Vagina (tissue), 2 donors: ENCODE results near the gene NR2C1. TPM values are rescaled to one million over a fixed set of nuclear protein-coding genes. Genes with fewer than 3 reads are reported as not detected.

Source experiments
- DNase-seq, 2 donors: peaks; one replicate each; pipeline ENCODE4 v3.0.0-alpha.2; 2017; ENCODE audit errors: extremely low spot score in 2 of 2
- H3K27ac ChIP-seq: fragments of 200-600 bp; sonication (generic); one replicate; pipeline ENCODE4 v1.5.1; 2019
- H3K27me3 ChIP-seq: fragments of 200-600 bp; sonication (generic); one replicate; pipeline ENCODE4 v1.5.1; 2019
- H3K36me3 ChIP-seq, 2 donors: fragments of 200-600 bp; sonication (generic); one replicate each; pipeline ENCODE4 v1.5.1; 2017 to 2019
- H3K4me1 ChIP-seq: fragments of 200-600 bp; sonication (generic); one replicate; pipeline ENCODE4 v1.5.1; 2019
- H3K4me3 ChIP-seq, 2 donors: fragments of 200-600 bp; sonication (generic); 1 replicate in 1 of 2; 2 replicates in 1 of 2; pipeline ENCODE4 v1.5.1; 2016 to 2019
- H3K9me3 ChIP-seq: fragments of 200-600 bp; sonication (generic); one replicate; pipeline ENCODE4 v1.5.1; 2019
- POLR2A ChIP-seq, 2 donors: fragments of 450-650 bp; IDR thresholded peaks; one replicate each; pipeline ENCODE4 v1.6.1; 2017; ENCODE audit warnings: antibody characterized with exemption in 2 of 2, mild to moderate bottlenecking in 2 of 2, moderate library complexity in 2 of 2
- POLR2AphosphoS5 ChIP-seq, 2 donors: sonication (generic); formaldehyde crosslinking; IDR thresholded peaks; one replicate each; pipeline ENCODE4 v1.9.0; 2017; ENCODE audit warnings: antibody characterized with exemption in 2 of 2, mild to moderate bottlenecking in 2 of 2, low read depth in 1 of 2; ENCODE audit not compliant: insufficient read depth in 1 of 2
- intact Hi-C: fragments of 100-400 bp; cut with DNase I; formaldehyde crosslinking; loops from one replicate; pipeline ENCODE4 v1.15.1; 2023
- total RNA-seq: library from RNA; depleted of rRNA; stranded (reverse); fragments of >200 nt; gene quantifications from one replicate; pipeline ENCODE4 v1.2.3, GENCODE V29; 2016
- TF ChIP-seq, protein P1 (sequence below), 3 experiments: fragments of 450-650 bp in 2 of 3; fragments of 200-600 bp in 1 of 3; sonication (generic) in 1 of 3; IDR thresholded peaks; one replicate each; pipeline ENCODE4 v1.5.1; 2017 to 2019; ENCODE audit warnings: antibody characterized with exemption in 3 of 3, mild to moderate bottlenecking in 2 of 3, moderate library complexity in 2 of 3

Gene NR2C1
- total RNA-seq, 1 donor from 2014 or later, result 49.4 TPM

DNA sequence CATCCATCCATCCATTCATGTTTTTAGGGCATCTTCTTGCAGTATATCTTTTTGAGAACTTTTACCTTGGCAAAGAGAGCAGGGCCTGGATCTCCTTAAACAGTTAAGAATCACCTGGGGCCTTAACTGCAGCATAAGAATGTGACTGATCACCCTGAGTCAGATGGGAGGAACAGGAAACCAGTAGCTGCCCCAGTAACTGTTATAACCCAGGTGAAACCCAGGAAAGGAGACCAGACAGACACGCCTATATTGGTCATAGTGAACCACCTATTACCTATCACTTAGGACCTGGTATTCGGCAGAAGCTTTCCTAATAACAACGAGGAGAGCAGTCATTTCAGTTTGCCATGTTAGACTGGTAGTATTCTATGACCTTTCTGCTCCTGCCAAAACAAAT is 43.4 kb upstream of the NR2C1 start:
- Histone ChIP-seq H3K4me1 (peaks cover 19% of the 10 kb centered on the region), H3K27me3 (no peaks in the 10 kb centered on the region), H3K27ac (peak overlapping the region; percentile 44), H3K4me3 (no peak overlapping the region), H3K36me3 (peaks cover 0 to 9% of the 10 kb centered on the region in 2 donors), H3K9me3 (no peaks in the 10 kb centered on the region)
- TF ChIP-seq POLR2AphosphoS5 (IDR thresholded peaks at IDR 0.05; ENCODE audit: insufficient read depth in 1 of 2, low read depth in 1 of 2), result no peak
- no peak for TF ChIP-seq POLR2A (IDR thresholded peaks at IDR 0.05)
- TF ChIP-seq, protein P1, sequence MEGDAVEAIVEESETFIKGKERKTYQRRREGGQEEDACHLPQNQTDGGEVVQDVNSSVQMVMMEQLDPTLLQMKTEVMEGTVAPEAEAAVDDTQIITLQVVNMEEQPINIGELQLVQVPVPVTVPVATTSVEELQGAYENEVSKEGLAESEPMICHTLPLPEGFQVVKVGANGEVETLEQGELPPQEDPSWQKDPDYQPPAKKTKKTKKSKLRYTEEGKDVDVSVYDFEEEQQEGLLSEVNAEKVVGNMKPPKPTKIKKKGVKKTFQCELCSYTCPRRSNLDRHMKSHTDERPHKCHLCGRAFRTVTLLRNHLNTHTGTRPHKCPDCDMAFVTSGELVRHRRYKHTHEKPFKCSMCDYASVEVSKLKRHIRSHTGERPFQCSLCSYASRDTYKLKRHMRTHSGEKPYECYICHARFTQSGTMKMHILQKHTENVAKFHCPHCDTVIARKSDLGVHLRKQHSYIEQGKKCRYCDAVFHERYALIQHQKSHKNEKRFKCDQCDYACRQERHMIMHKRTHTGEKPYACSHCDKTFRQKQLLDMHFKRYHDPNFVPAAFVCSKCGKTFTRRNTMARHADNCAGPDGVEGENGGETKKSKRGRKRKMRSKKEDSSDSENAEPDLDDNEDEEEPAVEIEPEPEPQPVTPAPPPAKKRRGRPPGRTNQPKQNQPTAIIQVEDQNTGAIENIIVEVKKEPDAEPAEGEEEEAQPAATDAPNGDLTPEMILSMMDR (IDR thresholded peaks at IDR 0.05), result no peak
- intact Hi-C loops, result loop anchor here (2.0 kb wide), 1 partner anchor 220 kb away; no protein-coding TSS in a partner anchor
- no peak for DNase-seq

DNA sequence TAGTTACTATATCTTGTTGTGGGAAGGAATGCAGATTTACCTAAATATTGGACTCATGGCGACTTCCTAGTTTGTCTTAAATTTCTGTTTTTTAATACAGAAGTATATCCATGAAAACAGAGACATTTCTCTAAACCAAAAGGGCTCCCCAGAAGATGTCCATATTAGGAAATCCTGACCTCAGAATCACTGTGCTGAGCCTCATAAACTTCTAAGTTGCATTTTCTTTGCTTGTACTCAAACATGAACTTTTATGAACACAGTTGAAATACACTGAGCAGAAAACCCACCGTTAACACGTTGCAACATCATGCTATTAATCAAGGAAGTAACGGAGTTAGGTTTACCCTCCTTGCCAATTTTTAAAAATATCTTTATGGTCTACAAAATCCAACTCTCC is 42.9 kb upstream of the NR2C1 start:
- peaks cover 0 to 9% of the 10 kb centered on the region in 2 donors for H3K36me3 ChIP-seq
- peaks cover 19% of the 10 kb centered on the region for H3K4me1 ChIP-seq
- TF ChIP-seq POLR2A (IDR thresholded peaks at IDR 0.05), result no peak
- no peak for TF ChIP-seq POLR2AphosphoS5 (IDR thresholded peaks at IDR 0.05; ENCODE audit: insufficient read depth in 1 of 2, low read depth in 1 of 2)
- TF ChIP-seq, protein P1 (IDR thresholded peaks at IDR 0.05), result no peak
- no peak overlapping the region for H3K4me3 ChIP-seq
- no peaks in the 10 kb centered on the region for H3K27me3 ChIP-seq
- no peak for DNase-seq
- intact Hi-C loops, result loop anchor here (2.0 kb wide), 1 partner anchor 220 kb away; no protein-coding TSS in a partner anchor
- H3K9me3 ChIP-seq, result no peaks in the 10 kb centered on the region
- H3K27ac ChIP-seq, result peak overlapping the region; percentile 44

DNA sequence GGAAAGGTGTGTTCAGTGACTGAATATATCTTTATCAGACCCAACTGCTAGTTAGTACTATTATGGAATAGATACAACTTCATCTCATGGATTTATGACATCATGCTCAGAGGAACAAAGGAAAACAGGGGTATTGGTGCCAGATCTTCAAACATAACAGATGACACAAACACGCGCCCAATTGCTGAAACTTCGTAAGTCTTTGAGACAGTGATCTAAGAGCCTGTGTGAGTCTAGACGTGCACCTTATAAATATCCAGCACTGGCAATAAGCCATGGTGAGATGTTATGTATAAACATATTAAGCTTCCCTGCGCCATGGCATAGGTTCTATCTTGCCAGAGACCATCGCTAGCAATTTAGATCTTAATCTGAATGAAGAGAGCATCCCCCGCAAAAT is 42.2 kb upstream of the NR2C1 start:
- Histone ChIP-seq H3K4me3 (no peak overlapping the region), H3K36me3 (peaks cover 0 to 9% of the 10 kb centered on the region in 2 donors), H3K9me3 (no peaks in the 10 kb centered on the region), H3K27ac (no peak overlapping the region), H3K4me1 (peaks cover 19% of the 10 kb centered on the region), H3K27me3 (no peaks in the 10 kb centered on the region)
- no peak for TF ChIP-seq POLR2A (IDR thresholded peaks at IDR 0.05)
- DNase-seq, result no peak
- intact Hi-C loops, result loop anchor here (2.0 kb wide), 1 partner anchor 221 kb away; no protein-coding TSS in a partner anchor

DNA sequence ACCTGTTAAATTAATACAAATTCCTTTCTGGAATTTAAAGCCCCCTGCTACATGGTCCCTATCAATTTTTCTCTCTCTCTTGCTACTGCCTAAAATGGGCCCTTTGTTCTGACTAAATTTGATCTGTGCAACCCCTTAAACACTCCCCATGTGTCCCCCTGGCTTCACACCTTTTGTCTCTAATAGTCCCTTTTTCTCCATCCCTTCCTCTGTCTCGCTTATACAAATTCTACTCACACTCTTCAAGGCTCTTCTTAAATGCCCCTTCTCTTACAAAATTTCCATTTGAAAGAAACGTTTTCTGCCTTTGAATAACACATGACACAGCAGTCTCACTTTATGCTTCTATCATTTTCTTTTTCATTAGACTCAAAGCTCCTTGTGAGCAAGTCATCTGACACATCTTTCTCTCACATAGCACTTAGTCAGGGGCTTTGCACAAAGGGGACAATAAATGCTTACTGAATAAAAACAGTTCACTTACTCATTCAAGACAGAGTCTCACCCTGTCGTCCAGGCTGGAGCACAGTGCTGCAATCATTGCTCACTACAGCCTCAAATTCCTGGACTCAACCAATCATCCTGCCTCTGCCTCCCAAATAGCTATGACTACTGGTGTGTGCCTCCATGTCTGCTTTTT is 41.5 kb upstream of the NR2C1 start:
- DNase-seq, result no peak
- Histone ChIP-seq H3K36me3 (peaks cover 0 to 9% of the 10 kb centered on the region in 2 donors), H3K9me3 (no peaks in the 10 kb centered on the region), H3K27ac (no peak overlapping the region), H3K4me3 (no peak overlapping the region), H3K4me1 (peaks cover 19% of the 10 kb centered on the region), H3K27me3 (no peaks in the 10 kb centered on the region)
- intact Hi-C loops, result no loop called here
- TF ChIP-seq POLR2A (IDR thresholded peaks at IDR 0.05), result no peak
- TF ChIP-seq, protein P1 (IDR thresholded peaks at IDR 0.05), result no peak
- no peak for TF ChIP-seq POLR2AphosphoS5 (IDR thresholded peaks at IDR 0.05; ENCODE audit: insufficient read depth in 1 of 2, low read depth in 1 of 2)

DNA sequence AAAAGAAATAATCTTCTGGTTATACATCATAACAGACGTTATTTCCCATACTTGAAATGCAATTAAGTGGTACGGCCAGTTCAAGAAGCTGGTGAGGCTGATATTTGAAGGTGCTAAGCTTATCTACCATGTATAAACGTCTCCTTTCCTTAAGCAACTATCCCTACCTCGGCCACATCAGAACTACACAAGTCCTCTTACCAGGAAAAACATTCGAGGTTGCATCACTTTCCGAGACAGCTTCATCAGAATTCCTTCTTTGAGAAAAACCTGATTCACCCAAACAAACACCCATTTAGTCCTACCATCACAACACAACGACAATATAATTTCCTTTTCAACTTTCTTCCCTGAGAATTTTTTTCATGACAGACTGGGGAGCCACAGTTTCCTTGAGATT is 33.9 kb upstream of the NR2C1 start:
- no peaks in the 10 kb centered on the region for H3K9me3 ChIP-seq
- no peak for DNase-seq
- TF ChIP-seq POLR2AphosphoS5 (IDR thresholded peaks at IDR 0.05; ENCODE audit: insufficient read depth in 1 of 2, low read depth in 1 of 2), result no peak
- TF ChIP-seq POLR2A (IDR thresholded peaks at IDR 0.05), result no peak
- TF ChIP-seq, protein P1 (IDR thresholded peaks at IDR 0.05), result no peak
- no peaks in the 10 kb centered on the region for H3K27me3 ChIP-seq
- H3K4me3 ChIP-seq, result no peak overlapping the region
- H3K27ac ChIP-seq, result no peak overlapping the region
- peaks cover 0 to 19% of the 10 kb centered on the region in 2 donors for H3K36me3 ChIP-seq
- intact Hi-C loops, result no loop called here
- H3K4me1 ChIP-seq, result no peaks in the 10 kb centered on the region
